Endodermal cell (in vitro differentiated cells): ENCODE results near the gene THADA. TPM values are rescaled to one million over a fixed set of nuclear protein-coding genes. Genes with fewer than 3 reads are reported as not detected.
A peak's percentile ranks its signal among the peaks of the same experiment; 100 is the strongest.

Source experiments
- DNase-seq: peaks from one replicate; pipeline ENCODE4 v3.0.0-alpha.2; 2017
- H3K27ac ChIP-seq: 2 replicates; pipeline ENCODE4 v1.5.1; 2013; ENCODE audit warnings: mild to moderate bottlenecking, low read depth, low read length, moderate library complexity
- H3K27me3 ChIP-seq: 2 replicates; pipeline ENCODE4 v1.6.1; 2013; ENCODE audit warnings: mild to moderate bottlenecking, low read length, moderate library complexity; ENCODE audit not compliant: insufficient read depth, control insufficient read depth, poor library complexity, severe bottlenecking
- H3K36me3 ChIP-seq: 2 replicates; pipeline ENCODE4 v1.7.0; 2013; ENCODE audit warnings: mild to moderate bottlenecking, low read length, moderate library complexity; ENCODE audit not compliant: control insufficient read depth, insufficient read depth
- H3K4me1 ChIP-seq: one replicate; pipeline ENCODE4 v1.7.0; 2013; ENCODE audit warnings: low read length; ENCODE audit not compliant: control insufficient read depth, insufficient read depth
- H3K4me3 ChIP-seq: 2 replicates; pipeline ENCODE4 v1.5.1; 2013; ENCODE audit warnings: mild to moderate bottlenecking, low read length, moderate library complexity
- H3K9ac ChIP-seq: 2 replicates; pipeline ENCODE4 v1.6.1; 2013; ENCODE audit warnings: mild to moderate bottlenecking, low read length, moderate library complexity; ENCODE audit not compliant: poor library complexity, severe bottlenecking; ENCODE audit errors: extremely low read depth
- H3K9me3 ChIP-seq: 2 replicates; pipeline ENCODE4 v1.6.1; 2013; ENCODE audit warnings: mild to moderate bottlenecking, low read length, moderate library complexity; ENCODE audit not compliant: control insufficient read depth
- H3K27ac Mint-ChIP-seq: 2 replicates; pipeline ENCODE4 v1.8.0; 2020; ENCODE audit warnings: mixed read lengths
- H3K27me3 Mint-ChIP-seq: 2 replicates; pipeline ENCODE4 v1.8.0; 2021; ENCODE audit warnings: mild to moderate bottlenecking, mixed read lengths; ENCODE audit not compliant: insufficient read depth
- H3K36me3 Mint-ChIP-seq: 2 replicates; pipeline ENCODE4 v1.8.0; 2020; ENCODE audit warnings: low read depth, mixed read lengths
- H3K4me1 Mint-ChIP-seq: 2 replicates; pipeline ENCODE4 v1.8.0; 2020; ENCODE audit warnings: mixed read lengths
- H3K4me3 Mint-ChIP-seq: 2 replicates; pipeline ENCODE4 v1.8.0; 2020; ENCODE audit warnings: mild to moderate bottlenecking, moderate library complexity, mixed read lengths
- H3K9me3 Mint-ChIP-seq: 2 replicates; pipeline ENCODE4 v1.8.0; 2020; ENCODE audit warnings: mild to moderate bottlenecking, mixed read lengths
- WGBS, 2 experiments: methylation state at CpG; one replicate each; pipeline versions ENCODE4 v1.1.5 to v1.1.7; 2013; ENCODE audit warnings: missing lambda C conversion rate in 2 of 2, mixed read lengths in 1 of 2; ENCODE audit not compliant: insufficient coverage in 1 of 2, insufficient read length in 1 of 2; 5-methylcytosine and 5-hydroxymethylcytosine counted together
- long read RNA-seq, 4 experiments: library from polyadenylated mRNA in 2 of 4; library from RNA in 1 of 4; library from capped mRNA in 1 of 4; stranded (forward) in 3 of 4; unstranded in 1 of 4; transcript quantifications; one replicate each; pipeline ENCODE4 v2.0.0, GENCODE V29; 2020 to 2021; ENCODE audit warnings: inconsistent platforms in 1 of 4
- polyA plus RNA-seq, 2 experiments: library from polyadenylated mRNA; stranded (reverse); fragments of 50-300 nt; gene quantifications; one replicate each; pipeline ENCODE4 v1.2.3, GENCODE V29; 2013
- total RNA-seq, 2 donors: library from RNA; stranded (reverse); fragmentation: NEBNext Ultra II Directional in 1 of 2; extraction: Animal tissue kit (Norgen Biotek cat#: 25700) in 1 of 2; gene quantifications; 2 replicates in 1 of 2; 3 replicates in 1 of 2; pipeline ENCODE4 v1.2.1, GENCODE V29; 2021
- TF ChIP-seq, protein P1 (sequence below): fragments of 200-600 bp; sonication (generic); conservative IDR thresholded peaks from 2 replicates; pipeline ENCODE4 v1.5.0; 2021; ENCODE audit warnings: antibody characterized with exemption, mild to moderate bottlenecking

THADA gene, protein sequence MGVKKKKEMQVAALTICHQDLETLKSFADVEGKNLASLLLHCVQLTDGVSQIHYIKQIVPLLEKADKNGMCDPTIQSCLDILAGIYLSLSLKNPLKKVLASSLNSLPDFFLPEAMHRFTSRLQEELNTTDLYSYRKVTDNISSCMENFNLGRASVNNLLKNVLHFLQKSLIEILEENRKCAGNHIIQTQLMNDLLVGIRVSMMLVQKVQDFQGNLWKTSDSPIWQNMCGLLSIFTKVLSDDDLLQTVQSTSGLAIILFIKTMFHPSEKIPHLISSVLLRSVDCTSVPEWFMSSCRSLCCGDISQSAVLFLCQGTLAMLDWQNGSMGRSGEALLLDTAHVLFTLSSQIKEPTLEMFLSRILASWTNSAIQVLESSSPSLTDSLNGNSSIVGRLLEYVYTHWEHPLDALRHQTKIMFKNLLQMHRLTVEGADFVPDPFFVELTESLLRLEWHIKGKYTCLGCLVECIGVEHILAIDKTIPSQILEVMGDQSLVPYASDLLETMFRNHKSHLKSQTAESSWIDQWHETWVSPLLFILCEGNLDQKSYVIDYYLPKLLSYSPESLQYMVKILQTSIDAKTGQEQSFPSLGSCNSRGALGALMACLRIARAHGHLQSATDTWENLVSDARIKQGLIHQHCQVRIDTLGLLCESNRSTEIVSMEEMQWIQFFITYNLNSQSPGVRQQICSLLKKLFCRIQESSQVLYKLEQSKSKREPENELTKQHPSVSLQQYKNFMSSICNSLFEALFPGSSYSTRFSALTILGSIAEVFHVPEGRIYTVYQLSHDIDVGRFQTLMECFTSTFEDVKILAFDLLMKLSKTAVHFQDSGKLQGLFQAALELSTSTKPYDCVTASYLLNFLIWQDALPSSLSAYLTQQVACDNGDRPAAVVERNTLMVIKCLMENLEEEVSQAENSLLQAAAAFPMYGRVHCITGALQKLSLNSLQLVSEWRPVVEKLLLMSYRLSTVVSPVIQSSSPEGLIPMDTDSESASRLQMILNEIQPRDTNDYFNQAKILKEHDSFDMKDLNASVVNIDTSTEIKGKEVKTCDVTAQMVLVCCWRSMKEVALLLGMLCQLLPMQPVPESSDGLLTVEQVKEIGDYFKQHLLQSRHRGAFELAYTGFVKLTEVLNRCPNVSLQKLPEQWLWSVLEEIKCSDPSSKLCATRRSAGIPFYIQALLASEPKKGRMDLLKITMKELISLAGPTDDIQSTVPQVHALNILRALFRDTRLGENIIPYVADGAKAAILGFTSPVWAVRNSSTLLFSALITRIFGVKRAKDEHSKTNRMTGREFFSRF (N-terminal part only)
- total RNA-seq = 10 to 100 TPM; 32.8 to 35.0 TPM
- 17.8 TPM for polyA plus RNA-seq (2013, experiment 1 of 2)
- polyA plus RNA-seq (2013, experiment 2 of 2) = 15.6 TPM
- long read RNA-seq, experiment 1, partial matches to known transcripts = 1 of 3 reads
- long read RNA-seq, experiment 1, other reads (novel, unspliced or antisense) = 2 of 3 reads
- long read RNA-seq, experiment 2, full-length matches to known transcripts = 6 of 29 reads
- long read RNA-seq, experiment 2, partial matches to known transcripts = 8 of 29 reads
- long read RNA-seq, experiment 2, other reads (novel, unspliced or antisense) = 15 of 29 reads
- long read RNA-seq, experiment 3, full-length matches to known transcripts = 18 of 80 reads
- long read RNA-seq, experiment 3, partial matches to known transcripts = 14 of 80 reads
- long read RNA-seq, experiment 3, other reads (novel, unspliced or antisense) = 48 of 80 reads
- long read RNA-seq, experiment 4, partial matches to known transcripts = 4 of 6 reads
- long read RNA-seq, experiment 4, other reads (novel, unspliced or antisense) = 2 of 6 reads

DNA sequence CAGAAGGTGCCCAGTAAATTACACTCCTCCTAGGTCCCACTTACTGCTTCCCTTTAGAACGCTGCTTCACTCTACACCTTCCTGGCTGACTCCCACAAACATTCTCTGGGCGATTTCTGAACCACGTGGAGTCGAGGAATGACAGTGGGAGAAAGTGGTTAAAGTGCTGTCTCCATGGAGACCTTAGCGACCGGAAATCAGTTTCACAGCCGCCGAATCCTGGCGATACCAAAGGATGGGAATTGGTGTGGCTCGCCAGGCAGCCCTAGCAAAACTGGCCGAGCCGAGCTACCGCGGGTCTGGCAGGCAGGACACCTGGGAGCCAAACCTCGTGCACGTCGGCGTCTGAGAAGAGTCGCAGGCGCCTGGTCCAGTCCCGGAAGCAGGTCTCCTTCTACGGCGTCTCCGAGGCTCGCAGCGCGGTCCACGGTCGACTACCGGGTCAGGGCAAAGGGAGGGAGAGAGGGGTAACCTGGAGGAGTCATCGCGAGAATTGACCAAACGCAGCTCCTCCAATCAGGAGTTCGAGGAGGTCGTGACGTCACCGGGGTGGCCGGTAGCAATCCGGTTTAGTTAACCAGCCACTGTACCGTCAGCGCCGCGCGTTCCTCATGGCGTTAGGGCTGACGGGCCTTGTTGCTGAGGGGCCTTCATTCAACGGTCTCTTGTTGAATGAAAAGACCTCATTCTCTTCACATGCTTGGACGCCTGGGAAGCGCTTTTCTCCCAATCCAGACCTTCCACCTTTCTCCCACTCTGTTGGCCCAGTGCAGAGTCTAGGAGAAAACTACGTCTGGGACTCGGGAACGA is at the start of gene THADA:
THADA (minus strand) TSS at position 436 of the 810 bp plus-strand sequence. CDS start 3,646 bp downstream, outside the sequence.
- no peaks in the 10 kb centered on the region for H3K36me3 ChIP-seq
- no peaks in the 10 kb centered on the region for H3K9me3 ChIP-seq
- Mint-ChIP-seq H3K4me3 (peak within 1 kb of the TSS; percentile 93), H3K27me3 (peaks cover 9% of the 10 kb centered on the region), H3K9me3 (no peaks in the 10 kb centered on the region), H3K27ac (peak within 1 kb of the TSS; percentile 97), H3K4me1 (peaks cover 11% of the 10 kb centered on the region), H3K36me3 (peaks cover 2% of the 10 kb centered on the region)
- peak within 1 kb of the TSS; percentile 95 for H3K4me3 ChIP-seq
- H3K9ac ChIP-seq = peak within 1 kb of the TSS; percentile 93
- H3K4me1 ChIP-seq = no peaks in the 10 kb centered on the region
- WGBS, 2 experiments = 0% methylated on average over 44 to 52 of the region's 52 CpGs
- H3K27ac ChIP-seq = peak within 1 kb of the TSS; percentile 89
- TF ChIP-seq, protein P1, sequence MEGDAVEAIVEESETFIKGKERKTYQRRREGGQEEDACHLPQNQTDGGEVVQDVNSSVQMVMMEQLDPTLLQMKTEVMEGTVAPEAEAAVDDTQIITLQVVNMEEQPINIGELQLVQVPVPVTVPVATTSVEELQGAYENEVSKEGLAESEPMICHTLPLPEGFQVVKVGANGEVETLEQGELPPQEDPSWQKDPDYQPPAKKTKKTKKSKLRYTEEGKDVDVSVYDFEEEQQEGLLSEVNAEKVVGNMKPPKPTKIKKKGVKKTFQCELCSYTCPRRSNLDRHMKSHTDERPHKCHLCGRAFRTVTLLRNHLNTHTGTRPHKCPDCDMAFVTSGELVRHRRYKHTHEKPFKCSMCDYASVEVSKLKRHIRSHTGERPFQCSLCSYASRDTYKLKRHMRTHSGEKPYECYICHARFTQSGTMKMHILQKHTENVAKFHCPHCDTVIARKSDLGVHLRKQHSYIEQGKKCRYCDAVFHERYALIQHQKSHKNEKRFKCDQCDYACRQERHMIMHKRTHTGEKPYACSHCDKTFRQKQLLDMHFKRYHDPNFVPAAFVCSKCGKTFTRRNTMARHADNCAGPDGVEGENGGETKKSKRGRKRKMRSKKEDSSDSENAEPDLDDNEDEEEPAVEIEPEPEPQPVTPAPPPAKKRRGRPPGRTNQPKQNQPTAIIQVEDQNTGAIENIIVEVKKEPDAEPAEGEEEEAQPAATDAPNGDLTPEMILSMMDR = no peak
- DNase-seq = peak; percentile 99
- H3K27me3 ChIP-seq = no peaks in the 10 kb centered on the region

DNA sequence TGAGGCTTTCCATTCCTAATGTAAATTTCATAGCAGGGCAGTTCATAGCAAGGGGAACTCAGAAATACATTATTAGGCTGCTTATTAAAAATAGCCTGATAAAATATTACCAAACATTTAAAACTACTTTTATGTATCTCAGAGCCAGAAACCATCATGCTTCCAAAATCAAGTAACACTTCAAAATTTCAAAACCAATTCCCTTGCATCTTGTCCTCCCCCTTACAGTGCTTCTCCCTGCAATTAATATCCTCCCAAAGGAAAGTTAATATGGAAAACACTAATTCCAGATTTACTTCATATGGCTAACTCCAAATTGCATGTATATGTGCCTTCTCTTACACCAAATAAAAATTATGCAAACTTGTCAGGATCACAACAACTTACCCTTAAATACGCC is 47.8 kb upstream of the THADA start:
- H3K9me3 ChIP-seq = peaks cover 9% of the 10 kb centered on the region
- H3K9me3 Mint-ChIP-seq = peaks cover 12% of the 10 kb centered on the region
- DNase-seq = no peak
- no peak overlapping the region for H3K27ac ChIP-seq
- WGBS, 2 experiments = 100% methylated on average over 1 of the region's 1 CpG; no CpG with 5 or more reads in 1 of the 2 experiments
- H3K27me3 Mint-ChIP-seq = no peaks in the 10 kb centered on the region
- H3K4me3 Mint-ChIP-seq = no peak overlapping the region
- no peaks in the 10 kb centered on the region for H3K4me1 ChIP-seq
- H3K27ac Mint-ChIP-seq = no peak overlapping the region
- no peaks in the 10 kb centered on the region for H3K4me1 Mint-ChIP-seq
- H3K4me3 ChIP-seq = no peak overlapping the region
- no peak overlapping the region for H3K9ac ChIP-seq
- H3K36me3 Mint-ChIP-seq = peaks cover 2% of the 10 kb centered on the region
- peaks cover under 1% of the 10 kb centered on the region for H3K27me3 ChIP-seq
- no peaks in the 10 kb centered on the region for H3K36me3 ChIP-seq
- TF ChIP-seq, protein P1 = no peak
